HG03095 (cell line): ENCODE results near the gene LDAF1.
"Not testable (repeated sequence)": the region's sequence is repeated elsewhere in the genome, so short reads cannot be mapped to it uniquely, and the experiment has no call there.

Experiments used
- ATAC-seq: cut with Tn5 transposase; IDR thresholded peaks from one replicate; pipeline ENCODE4 v1.9.1; 2021; ENCODE audit warnings: moderate library complexity; ENCODE audit not compliant: unreplicated experiment

The LDAF1 gene

GRCh38 chr16:21161211-21161610, 2.7 kb downstream of the LDAF1 start:
- ATAC-seq = no peak

GRCh38 chr16:21162661-21163151, 4.2 kb downstream of the LDAF1 start:
- ATAC-seq = no peak

DNA sequence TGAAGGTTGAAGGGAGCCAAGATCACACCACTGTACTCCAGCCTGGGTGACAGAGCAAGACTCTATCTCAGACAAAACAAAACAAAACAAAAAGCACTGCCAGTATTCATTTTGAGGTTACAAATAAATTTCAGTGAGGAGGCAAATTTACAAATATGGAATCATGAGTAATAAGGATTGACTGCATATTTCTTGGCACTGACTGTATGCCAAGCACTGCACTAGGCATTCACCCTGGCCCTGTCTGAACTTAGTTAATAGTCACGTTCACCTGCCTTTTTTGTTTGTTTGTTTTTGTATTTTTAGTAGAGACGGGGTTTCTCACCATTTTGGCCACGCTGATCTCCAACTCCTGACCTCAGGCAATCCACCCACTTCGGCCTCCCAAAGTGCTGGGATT, 5.1 kb downstream of the LDAF1 start:
- ATAC-seq = no peak

DNA sequence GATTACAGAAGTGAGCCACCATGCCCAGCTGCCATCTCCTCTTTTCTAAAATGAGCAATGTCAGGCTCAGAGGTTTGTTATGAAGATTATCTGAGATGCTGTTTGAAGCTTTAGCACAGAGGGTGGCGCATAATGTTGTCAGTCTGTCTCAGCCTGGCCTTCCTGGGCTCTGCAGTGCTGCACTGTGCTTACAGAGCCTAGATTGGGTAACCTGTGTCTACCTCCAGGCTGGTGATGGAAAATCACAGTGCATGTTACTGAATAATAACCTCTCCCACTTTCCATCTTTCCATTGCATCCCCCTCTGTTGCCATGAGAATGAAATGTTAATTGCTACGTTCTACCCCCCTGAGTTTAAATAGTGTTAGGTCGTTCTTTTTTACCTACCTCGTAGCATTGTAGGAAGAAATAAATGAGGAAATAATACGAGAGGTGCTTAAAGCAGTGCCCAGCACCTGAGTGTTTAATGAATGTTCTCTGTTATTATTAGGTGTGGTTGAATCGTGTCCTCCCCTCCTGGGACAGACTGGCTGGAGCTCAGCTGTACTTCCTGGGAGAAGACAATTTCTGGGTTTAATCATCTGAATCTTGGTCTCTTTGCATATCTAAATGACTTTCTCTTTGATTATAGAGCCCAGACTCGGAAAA, 6.2 kb downstream of the LDAF1 start:
- no peak for ATAC-seq

DNA sequence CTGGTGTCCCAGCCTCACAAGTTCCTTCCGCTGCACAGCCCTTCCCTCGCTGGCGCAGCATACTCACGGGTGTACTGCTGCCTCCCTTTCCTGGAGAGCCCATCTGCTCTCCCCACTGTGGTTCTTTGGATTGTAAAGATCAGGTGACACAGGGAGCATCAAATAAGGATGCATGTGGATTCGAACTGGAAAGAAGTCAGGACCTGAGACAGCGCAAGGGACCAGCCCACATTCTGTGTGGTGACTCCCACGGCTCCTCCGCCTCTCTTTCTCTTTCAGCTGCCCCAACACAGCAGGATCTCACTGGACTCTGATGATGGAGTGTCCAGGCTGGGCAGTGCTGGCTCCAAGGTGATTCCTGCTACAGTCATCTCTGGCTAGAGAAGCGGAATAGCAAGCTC, 8.1 kb downstream of the LDAF1 start:
- ATAC-seq = no peak

DNA sequence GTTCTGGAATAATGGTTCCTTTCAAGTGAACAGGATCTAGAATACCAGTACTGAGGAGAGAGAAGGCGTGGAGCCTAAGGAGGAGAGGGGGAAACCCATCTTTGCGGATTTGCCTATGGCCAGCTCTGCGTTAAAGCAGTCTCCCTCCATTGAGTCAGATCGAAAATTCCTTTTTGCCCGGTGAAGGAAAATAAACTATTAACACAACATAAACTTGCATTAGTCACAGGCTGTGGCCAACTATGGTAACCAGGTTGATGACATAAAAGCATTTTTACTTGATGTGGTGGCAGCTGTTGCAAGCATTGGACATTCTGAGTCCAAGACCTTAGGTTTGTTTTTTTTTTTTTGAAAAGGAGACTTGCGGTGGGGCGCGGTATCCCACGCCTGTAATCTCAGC, 8.9 kb downstream of the LDAF1 start:
- ATAC-seq = no peak

- no peak for ATAC-seq
Measured at GRCh38 chr16:21167929-21168602, 9.6 kb downstream of the LDAF1 start.

DNA sequence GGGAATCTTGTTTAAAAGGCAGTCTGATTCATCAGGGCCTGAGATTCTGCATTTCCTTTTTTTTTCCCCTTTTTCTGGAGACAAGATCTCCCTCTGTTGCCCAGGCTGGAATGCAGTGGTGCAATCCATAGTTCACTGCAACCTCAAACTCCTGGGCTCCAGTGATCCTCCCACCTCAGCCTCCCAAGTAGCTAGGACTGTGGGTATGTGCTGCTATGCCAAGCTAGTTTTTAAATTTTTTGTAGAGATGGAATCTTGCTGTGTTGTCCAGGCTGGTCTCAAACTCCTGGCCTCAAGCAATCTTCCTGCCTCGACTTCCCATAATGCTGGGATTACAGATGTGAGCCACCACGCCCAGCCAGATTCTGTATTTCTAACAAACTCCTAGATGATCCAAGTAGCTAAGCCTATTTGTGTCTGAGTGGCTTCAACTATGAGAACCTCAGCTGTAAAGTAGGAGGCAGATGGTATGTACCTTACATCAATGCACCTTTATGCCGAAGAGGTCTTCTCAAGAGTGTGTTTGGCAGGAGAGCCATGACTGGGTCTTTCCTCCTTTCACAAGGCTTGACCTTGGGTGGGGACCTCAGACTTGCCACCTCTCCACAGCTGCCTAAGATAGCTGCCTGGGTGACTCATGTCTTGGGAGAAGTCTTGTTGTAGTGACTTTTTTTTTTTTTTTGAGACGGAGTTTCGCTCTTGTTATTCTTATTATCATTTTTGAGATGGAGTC, 10.9 kb downstream of the LDAF1 start:
- ATAC-seq = no peak

- ATAC-seq = not testable (repeated sequence)
Measured at GRCh38 chr16:21170116-21170515, 11.6 kb downstream of the LDAF1 start.

- ATAC-seq = no peak
Measured at GRCh38 chr16:21172650-21173049, 14.2 kb downstream of the LDAF1 start.

- no peak for ATAC-seq
Measured at GRCh38 chr16:21175397-21175796, 16.9 kb downstream of the LDAF1 start.

- no peak for ATAC-seq
Measured at GRCh38 chr16:21179126-21179982, 20.9 kb downstream of the LDAF1 start.

- ATAC-seq = no peak
Measured at GRCh38 chr16:21179983-21180365, 21.5 kb downstream of the LDAF1 start.

GRCh38 chr16:21183995-21184394, 25.5 kb downstream of the LDAF1 start:
- no peak for ATAC-seq

DNA sequence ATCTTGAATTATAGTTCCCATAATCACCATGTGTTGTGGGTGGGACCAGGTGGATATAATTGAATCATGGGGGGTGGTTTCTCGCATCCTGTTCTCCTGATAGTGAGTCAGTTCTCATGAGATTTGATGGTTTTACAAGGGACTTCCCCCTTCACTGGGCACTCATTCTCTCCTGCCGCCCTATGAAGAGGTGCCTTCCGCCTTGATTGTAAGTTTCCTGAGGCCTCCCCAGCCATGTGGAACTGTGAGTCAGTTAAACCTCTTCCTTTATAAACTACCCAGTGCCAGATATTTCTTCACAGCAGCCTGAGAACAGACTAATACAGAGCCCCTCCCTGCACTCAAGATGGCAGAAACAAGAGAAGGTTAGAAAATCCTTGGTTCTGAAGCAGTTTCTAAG, 26.4 kb downstream of the LDAF1 start:
- no peak for ATAC-seq

GRCh38 chr16:21185659-21186325, 27.3 kb downstream of the LDAF1 start:
- ATAC-seq = no peak

GRCh38 chr16:21186326-21186691, 27.8 kb downstream of the LDAF1 start:
- ATAC-seq = no peak

DNA sequence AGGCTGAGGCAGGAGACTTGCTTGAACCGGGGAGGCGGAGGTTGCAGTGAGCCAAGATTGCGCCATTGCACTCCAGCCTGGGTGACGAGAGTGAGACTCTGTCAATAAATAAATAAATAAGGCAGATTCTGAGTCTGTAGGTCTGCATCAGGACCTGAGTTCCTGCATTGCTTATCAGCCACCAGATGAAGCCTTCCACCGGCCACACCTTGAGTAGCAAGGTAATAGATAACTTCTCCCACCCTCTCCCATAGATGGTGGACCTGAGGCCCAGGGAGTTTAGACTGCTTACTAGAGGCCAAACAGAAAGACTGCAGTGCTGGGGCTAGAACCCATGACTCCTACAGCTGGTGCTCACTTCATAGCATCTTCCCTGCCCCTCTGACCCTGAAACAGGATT, 30.8 kb downstream of the LDAF1 start:
- no peak for ATAC-seq

DNA sequence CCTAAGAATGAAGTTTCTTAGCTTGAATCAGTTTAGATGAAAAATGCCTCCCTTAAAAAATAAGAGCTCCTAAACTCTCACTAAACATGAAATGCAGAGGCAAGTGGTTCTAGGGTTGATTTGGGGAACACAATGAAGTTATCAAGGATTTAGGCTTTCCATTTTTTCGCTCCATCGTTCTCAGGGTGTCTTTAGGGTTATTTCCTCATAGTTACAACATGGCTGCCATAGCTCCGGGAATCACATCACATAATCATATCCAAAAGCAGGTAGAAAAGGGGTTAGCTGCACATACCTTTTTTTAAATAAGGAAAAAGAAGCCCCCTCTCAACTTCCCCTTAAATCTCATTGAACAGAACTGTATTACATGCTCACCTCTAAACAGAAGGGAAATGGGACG, 31.5 kb downstream of the LDAF1 start:
- ATAC-seq = no peak

DNA sequence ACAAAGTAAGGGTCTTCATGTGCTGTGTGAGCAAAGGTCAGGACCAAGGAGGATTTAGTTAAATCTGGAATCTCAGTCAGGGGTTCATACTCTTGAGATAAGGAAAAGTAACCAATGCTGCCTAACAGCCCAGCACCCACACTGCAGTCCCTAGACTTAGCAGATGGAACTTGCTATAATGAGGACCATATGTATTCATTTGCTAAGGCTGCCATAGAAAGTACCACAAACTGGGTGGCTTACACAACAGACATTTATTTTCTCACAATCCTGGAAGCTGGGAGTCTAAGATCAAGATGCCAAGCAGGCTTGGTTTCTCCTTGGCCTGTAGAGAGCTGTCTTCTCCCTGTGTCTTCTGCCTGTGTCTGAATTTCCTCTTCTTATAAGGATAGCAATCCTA, 32.1 kb downstream of the LDAF1 start:
- ATAC-seq = no peak

DNA sequence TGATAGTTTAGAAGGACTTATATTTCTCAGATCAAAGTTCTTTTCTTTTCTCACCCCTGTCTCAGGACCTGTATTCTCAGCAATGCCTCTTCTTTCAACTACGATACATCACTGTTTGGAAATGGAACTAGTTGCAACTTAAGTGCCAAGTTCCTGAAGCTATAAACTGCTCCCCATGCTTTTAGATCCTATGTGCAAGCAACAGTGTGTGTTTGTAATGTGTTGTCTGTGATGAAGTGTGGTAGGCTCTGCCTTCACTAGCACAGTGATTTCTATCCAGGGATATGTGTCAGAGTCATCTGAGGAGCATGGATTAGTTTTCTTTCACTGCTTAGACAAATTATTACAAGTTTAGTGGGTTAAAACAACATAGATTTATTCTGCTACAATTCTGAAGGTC, 34.5 kb downstream of the LDAF1 start:
- no peak for ATAC-seq
